Right lobe of liver (tissue), 6 donors: ENCODE measurements around the gene RANBP3. TPM values are rescaled to one million over a fixed set of nuclear protein-coding genes. Genes with fewer than 3 reads are reported as not detected.

ENCODE experiments used
- ATAC-seq, 4 donors: fragments of 200-7000 bp; cut with Tn5 transposase; one replicate each; pipeline ENCODE4 v1.9.1; 2020; ENCODE audit warnings: mild to moderate bottlenecking in 4 of 4, moderate library complexity in 4 of 4
- DNase-seq, 3 donors: peaks; one replicate each; pipeline ENCODE4 v3.0.0-alpha.2; 2020
- H3K27ac ChIP-seq, 3 donors: fragments of 200-600 bp; one replicate each; pipeline ENCODE4 v1.8.0; 2022
- H3K27me3 ChIP-seq, 2 donors: fragments of 200-600 bp; one replicate each; pipeline ENCODE4 v1.8.0; 2022
- H3K36me3 ChIP-seq, 4 donors: fragments of 200-600 bp; sonication (generic) in 1 of 4; one replicate each; pipeline versions ENCODE4 v1.5.1 to v1.8.0; 2017 to 2022; ENCODE audit warnings: control low read depth in 1 of 4
- H3K4me1 ChIP-seq, 4 donors: fragments of 200-600 bp; sonication (generic) in 1 of 4; one replicate each; pipeline versions ENCODE4 v1.5.1 to v1.8.0; 2017 to 2022; ENCODE audit warnings: control low read depth in 1 of 4
- H3K4me3 ChIP-seq, 3 donors: fragments of 200-600 bp; one replicate each; pipeline ENCODE4 v1.8.0; 2022
- H3K9me3 ChIP-seq, 4 donors: fragments of 200-600 bp; sonication (generic) in 1 of 4; one replicate each; pipeline versions ENCODE4 v1.5.1 to v1.8.0; 2017 to 2022; ENCODE audit warnings: control low read depth in 1 of 4
- POLR2A ChIP-seq: fragments of 450-650 bp; IDR thresholded peaks from one replicate; pipeline ENCODE4 v1.6.1; 2017; ENCODE audit warnings: antibody characterized with exemption, mild to moderate bottlenecking
- WGBS: methylation state at CpG from one replicate; pipeline ENCODE4 v1.1.6; 2018; ENCODE audit warnings: low coverage, low lambda C conversion rate; ENCODE audit not compliant: insufficient coverage; ENCODE audit errors: missing lambda C conversion rate; 5-methylcytosine and 5-hydroxymethylcytosine counted together
- intact Hi-C, 2 donors: fragments of 100-400 bp; cut with DNase I; formaldehyde crosslinking; loops; one replicate each; pipeline versions ENCODE4 v1.11.2 to v1.14.1; 2022
- total RNA-seq, 6 experiments: library from RNA; depleted of rRNA in 2 of 6; stranded (reverse); fragments of >200 nt in 2 of 6; fragmentation: NEBNext Ultra II Directional in 3 of 6; extraction: Animal tissue kit (Norgen Biotek cat#: 25700) in 3 of 6; gene quantifications; one replicate each; pipeline versions ENCODE4 v1.1.0 to v1.2.4, GENCODE V29; 2016 to 2023
- TF ChIP-seq, protein P1 (sequence below), 4 donors: fragments of 200-600 bp in 3 of 4; fragments of 450-650 bp in 1 of 4; IDR thresholded peaks; one replicate each; pipeline versions ENCODE4 v1.5.1 to v1.8.0; 2016 to 2022; ENCODE audit warnings: antibody characterized with exemption in 4 of 4, mild to moderate bottlenecking in 2 of 4
- donor health status: DM: no; HTN: yes; CAD: no.
- donor health status: DM: no; HTN: no; CAD: no.
- donor health status: DM: no; HTN: no; CAD: no.
- donor health status: DM: no; HTN: yes; CAD: no.
- donor health status: DM: no; HTN: yes; CAD: no.

RANBP3 gene
- total RNA-seq, 6 experiments from 2014 or later, result 21.7 to 49.5 (median 24.5) TPM

DNA sequence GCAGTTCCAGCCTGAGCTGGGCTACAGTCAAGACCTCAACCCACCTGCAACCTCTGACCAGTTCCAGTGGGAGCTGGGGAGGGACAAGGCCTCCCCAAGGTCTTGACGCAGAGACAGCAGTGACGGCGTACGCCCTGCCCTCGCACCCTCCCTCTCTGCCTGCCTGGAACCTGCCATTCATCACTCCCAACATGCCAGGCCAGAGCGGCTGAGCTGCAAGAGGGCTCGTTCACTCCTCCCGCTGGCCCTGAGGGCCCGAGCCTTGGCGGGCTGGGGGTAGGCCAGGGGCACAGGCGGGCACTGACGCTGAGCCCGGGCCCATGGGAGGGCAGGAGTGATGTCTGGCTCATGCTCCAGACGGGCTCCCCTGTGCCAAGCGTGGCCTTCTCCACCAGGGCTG lies 82.5 kb downstream of the RANBP3 start:
- H3K9me3 ChIP-seq, result no peaks in the 10 kb centered on the region
- no peak for TF ChIP-seq POLR2A
- TF ChIP-seq, protein P1, sequence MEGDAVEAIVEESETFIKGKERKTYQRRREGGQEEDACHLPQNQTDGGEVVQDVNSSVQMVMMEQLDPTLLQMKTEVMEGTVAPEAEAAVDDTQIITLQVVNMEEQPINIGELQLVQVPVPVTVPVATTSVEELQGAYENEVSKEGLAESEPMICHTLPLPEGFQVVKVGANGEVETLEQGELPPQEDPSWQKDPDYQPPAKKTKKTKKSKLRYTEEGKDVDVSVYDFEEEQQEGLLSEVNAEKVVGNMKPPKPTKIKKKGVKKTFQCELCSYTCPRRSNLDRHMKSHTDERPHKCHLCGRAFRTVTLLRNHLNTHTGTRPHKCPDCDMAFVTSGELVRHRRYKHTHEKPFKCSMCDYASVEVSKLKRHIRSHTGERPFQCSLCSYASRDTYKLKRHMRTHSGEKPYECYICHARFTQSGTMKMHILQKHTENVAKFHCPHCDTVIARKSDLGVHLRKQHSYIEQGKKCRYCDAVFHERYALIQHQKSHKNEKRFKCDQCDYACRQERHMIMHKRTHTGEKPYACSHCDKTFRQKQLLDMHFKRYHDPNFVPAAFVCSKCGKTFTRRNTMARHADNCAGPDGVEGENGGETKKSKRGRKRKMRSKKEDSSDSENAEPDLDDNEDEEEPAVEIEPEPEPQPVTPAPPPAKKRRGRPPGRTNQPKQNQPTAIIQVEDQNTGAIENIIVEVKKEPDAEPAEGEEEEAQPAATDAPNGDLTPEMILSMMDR (IDR thresholded peaks at IDR 0.05), result no peak
- WGBS, result 56% methylated on average over 3 of the region's 15 CpGs
- H3K4me1 ChIP-seq, result peaks cover 0 to 8% (median 2%) of the 10 kb centered on the region in 4 donors
- no peak for DNase-seq
- peaks cover 0 to 14% (median 3%) of the 10 kb centered on the region in 4 donors for H3K36me3 ChIP-seq
- no peak overlapping the region for H3K27ac ChIP-seq
- no peak overlapping the region for H3K4me3 ChIP-seq
- ATAC-seq, result no peak
- no peaks in the 10 kb centered on the region for H3K27me3 ChIP-seq
- intact Hi-C loops, result loop anchor here in 1 of 2 donors (5.0 kb wide), 1 partner anchor 73 kb away; no protein-coding TSS in a partner anchor

DNA sequence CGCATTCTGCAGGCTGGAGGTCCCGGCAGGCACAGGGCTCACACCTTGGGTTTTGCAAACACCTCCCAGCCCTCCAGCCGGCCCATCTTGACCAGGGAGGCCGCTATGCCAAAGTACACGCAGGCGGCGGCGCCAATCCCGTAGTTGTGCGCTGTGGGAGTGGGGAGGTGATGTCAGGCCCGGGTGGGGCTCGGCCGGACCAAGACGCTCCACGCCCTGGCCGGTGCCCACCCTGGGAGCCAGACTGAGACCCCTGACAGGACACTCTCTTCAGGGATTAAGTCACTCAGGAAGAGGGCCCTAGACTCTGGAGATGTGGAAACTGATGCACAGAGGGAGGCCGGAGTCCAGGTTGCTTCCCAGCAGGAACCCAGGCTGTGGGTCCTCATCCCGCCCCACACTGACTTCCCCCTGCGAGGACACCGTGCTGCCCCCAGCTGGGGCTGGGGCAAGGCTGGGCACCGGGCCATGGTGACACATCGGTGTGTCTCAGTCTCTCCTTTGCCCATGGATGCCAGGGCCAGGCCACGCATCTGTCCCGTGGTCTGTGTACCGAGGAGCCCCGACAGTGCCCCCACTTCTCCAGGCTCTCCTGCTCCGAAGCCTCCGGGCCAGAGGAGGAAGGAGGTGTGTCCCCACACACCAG lies 83.1 kb downstream of the RANBP3 start:
- intact Hi-C loops, result loop anchor here (5.0 kb wide), 3 partner anchors 73 to 88 kb away; partner anchors contain the start of gene NRTN (in 1 of the 2)
- no peak overlapping the region for H3K27ac ChIP-seq

DNA sequence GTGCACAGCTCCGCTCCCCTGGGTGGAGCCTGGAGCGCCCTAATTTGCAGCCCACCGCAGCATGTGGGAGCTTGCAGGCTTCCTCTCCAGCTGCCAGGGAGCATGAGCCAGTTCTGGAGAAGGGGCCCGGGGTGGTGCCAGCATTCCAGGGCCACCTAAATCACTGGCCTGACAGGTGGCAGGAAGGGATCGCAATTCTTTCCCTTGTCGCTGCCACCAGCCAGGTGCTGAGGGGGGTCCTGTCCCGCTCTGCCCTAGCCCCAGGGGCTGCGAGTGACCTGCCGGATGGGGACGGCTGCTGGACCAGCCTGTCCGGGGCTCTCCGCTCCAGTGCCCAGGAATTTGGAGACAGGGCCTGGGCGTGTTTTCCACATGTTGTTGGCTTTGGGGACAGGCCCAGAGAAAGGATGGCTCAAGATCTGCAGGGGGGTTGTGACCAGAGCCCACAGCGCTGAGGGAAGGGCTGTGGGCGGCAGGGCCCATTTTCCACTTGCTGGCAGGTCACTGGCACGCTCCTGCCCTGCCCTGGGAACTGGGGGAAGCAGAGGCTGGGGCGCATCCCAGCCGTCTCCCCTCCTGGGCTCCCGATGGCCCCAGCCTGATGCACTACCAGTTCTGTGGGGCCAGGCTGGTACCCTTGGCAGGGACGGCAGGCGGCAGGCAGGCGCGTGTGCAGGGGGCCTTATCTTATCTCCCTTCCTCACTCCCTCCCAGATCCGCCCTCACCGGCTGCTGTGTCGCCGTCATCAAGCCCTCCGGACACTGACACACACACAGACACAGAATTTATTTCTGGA lies 83.8 kb downstream of the RANBP3 start:
- intact Hi-C loops, result loop anchor here (5.0 kb wide), 2 partner anchors 82 to 87 kb away; partner anchors contain the start of gene NRTN (in 1 of the 2)
- H3K27ac ChIP-seq, result no peak overlapping the region
- ATAC-seq, result peak; percentile 8 to 45 (median 33)
- H3K9me3 ChIP-seq, result no peaks in the 10 kb centered on the region
- H3K27me3 ChIP-seq, result no peaks in the 10 kb centered on the region
- H3K4me1 ChIP-seq, result peaks cover 0 to 8% (median 2%) of the 10 kb centered on the region in 4 donors
- TF ChIP-seq, protein P1 (IDR thresholded peaks at IDR 0.05), result no peak
- no peak for TF ChIP-seq POLR2A
- 84% methylated on average over 9 of the region's 28 CpGs for WGBS
- no peak for DNase-seq
- H3K36me3 ChIP-seq, result peaks cover 0 to 14% (median 3%) of the 10 kb centered on the region in 4 donors
- no peak overlapping the region for H3K4me3 ChIP-seq

More for the DNA sequence above, 83.1 kb downstream of the RANBP3 start:
- DNase-seq (no peak), ATAC-seq (no peak)
- 100% methylated on average over 1 of the region's 28 CpGs for WGBS
- no peaks in the 10 kb centered on the region for H3K27me3 ChIP-seq
- TF ChIP-seq, protein P1 (IDR thresholded peaks at IDR 0.05), result no peak
- no peak for TF ChIP-seq POLR2A
- peaks cover 0 to 8% (median 2%) of the 10 kb centered on the region in 4 donors for H3K4me1 ChIP-seq
- no peaks in the 10 kb centered on the region for H3K9me3 ChIP-seq
- H3K4me3 ChIP-seq, result no peak overlapping the region
- H3K36me3 ChIP-seq, result peaks cover 0 to 14% (median 3%) of the 10 kb centered on the region in 4 donors

DNA sequence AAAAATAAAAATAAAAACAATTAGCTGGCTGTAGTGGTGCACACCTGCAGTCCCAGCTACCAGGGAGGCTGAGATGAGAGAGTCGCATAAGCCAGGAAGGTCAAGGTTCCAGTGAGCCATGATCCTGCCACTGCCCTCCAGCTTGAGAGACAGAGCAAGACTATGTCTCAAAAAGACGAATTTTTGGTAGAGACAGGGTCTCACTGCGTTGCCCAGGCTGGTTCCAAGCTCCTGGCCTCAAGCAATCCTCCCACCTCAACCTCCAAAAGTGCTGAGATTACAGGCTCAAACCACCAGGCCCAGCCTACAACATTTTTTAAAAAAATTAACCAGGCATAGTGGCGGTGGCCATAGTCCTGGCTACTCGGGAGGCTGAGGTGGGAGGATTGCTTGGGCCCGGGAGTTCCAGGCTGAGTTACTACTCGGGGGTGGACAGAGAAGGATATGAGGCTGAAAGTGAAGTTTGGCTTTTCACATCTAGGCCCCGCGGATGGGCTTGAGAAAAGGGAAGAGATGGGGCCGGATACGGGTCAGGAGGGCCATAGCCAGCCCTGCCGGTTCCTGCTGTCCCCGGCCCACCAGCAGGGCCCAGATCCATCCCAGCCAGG lies 84.5 kb downstream of the RANBP3 start:
- Histone ChIP-seq H3K4me1 (peaks cover 0 to 8% (median 2%) of the 10 kb centered on the region in 4 donors), H3K9me3 (no peaks in the 10 kb centered on the region), H3K27ac (no peak overlapping the region), H3K27me3 (no peaks in the 10 kb centered on the region), H3K36me3 (peaks cover 0 to 14% (median 3%) of the 10 kb centered on the region in 4 donors), H3K4me3 (no peak overlapping the region)
- TF ChIP-seq, protein P1 (IDR thresholded peaks at IDR 0.05), result no peak
- TF ChIP-seq POLR2A, result no peak
- ATAC-seq (peak; percentile 1 to 5 (median 4)), DNase-seq (no peak)
- WGBS, result 63% methylated on average over 7 of the region's 13 CpGs
- intact Hi-C loops, result loop anchor here (5.0 kb wide), 2 partner anchors 81 to 86 kb away; partner anchors contain the start of gene NRTN (in 1 of the 2)
